AG09309 (cell line): ENCODE results near the gene RAPGEF6.

Experiments used
- DNase-seq: peaks from one replicate; pipeline ENCODE4 v3.0.0-alpha.2; 2010; ENCODE audit warnings: low read depth
- H3K4me3 ChIP-seq: 2 replicates; pipeline ENCODE4 v1.5.1; 2011; ENCODE audit warnings: mild to moderate bottlenecking, low read depth, low read length, moderate library complexity; ENCODE audit not compliant: control insufficient read depth
- TF ChIP-seq, protein P1 (sequence below): IDR thresholded peaks from 2 replicates; pipeline ENCODE4 v1.5.1; 2011; ENCODE audit warnings: mild to moderate bottlenecking, low read depth, low read length, inconsistent platforms; ENCODE audit not compliant: insufficient read depth, control insufficient read depth; ENCODE audit errors: missing control alignments

The RAPGEF6 gene

GRCh38 chr5:131541762-131542161, 93.3 kb downstream of the RAPGEF6 start:
- no peak for DNase-seq
- TF ChIP-seq, protein P1, sequence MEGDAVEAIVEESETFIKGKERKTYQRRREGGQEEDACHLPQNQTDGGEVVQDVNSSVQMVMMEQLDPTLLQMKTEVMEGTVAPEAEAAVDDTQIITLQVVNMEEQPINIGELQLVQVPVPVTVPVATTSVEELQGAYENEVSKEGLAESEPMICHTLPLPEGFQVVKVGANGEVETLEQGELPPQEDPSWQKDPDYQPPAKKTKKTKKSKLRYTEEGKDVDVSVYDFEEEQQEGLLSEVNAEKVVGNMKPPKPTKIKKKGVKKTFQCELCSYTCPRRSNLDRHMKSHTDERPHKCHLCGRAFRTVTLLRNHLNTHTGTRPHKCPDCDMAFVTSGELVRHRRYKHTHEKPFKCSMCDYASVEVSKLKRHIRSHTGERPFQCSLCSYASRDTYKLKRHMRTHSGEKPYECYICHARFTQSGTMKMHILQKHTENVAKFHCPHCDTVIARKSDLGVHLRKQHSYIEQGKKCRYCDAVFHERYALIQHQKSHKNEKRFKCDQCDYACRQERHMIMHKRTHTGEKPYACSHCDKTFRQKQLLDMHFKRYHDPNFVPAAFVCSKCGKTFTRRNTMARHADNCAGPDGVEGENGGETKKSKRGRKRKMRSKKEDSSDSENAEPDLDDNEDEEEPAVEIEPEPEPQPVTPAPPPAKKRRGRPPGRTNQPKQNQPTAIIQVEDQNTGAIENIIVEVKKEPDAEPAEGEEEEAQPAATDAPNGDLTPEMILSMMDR: no peak
- H3K4me3 ChIP-seq: no peak overlapping the region

DNA sequence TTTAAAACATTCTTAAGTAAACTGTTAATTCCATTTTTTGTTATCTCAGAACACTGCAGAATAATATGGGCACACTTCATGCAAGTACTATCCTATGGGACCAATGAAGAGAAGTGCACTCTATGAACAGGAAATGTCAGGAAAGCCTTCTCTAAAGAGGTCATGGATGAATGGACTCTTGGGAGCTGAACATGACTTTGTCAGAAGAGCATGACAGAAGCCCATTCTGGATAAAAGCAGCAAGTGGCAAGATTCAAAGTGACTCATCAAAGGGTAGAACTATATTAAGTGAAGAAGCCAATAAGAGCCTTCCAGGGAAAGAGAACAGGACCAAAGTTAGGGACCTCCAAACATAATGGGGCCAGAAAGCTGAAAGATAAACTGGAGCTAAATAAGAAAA, 94.0 kb downstream of the RAPGEF6 start:
- TF ChIP-seq, protein P1: no peak
- no peak overlapping the region for H3K4me3 ChIP-seq
- DNase-seq: no peak

DNA sequence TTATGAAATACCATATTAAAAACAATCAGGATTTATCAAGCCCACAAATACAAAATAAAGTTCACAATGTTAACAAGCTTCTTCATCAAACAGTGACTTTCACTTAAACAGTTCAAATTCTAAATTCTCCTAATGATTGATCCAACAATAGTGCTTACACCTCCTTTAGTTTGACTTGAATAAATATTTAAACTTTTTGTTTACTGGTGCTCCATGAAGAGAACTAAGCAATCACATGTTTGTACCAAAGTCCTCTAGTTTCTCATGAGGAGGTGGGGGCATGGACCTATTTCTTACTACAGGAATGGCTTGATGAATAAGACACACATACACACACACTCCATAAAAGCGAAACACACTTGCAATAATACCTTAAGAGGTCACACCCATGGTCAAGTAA, 95.8 kb downstream of the RAPGEF6 start:
- no peak overlapping the region for H3K4me3 ChIP-seq
- no peak for DNase-seq
- TF ChIP-seq, protein P1: no peak

DNA sequence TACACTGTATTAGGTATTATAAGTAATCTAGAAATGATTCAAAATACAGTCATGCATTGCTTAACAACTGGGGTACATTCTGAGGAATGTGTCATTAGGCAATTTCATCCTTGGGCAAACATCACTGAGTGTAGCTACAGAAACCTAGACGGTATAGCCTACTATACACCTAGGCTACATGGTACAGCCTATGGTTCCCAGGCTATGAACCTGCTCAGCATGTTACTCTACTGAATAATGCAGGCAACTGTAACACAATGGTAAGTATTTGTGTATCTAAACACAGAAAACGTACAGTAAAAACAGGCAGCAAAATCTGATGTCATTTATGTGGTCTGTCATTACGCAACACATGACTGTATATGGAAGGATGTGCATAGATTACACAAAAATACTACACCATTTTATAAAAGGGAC, 96.8 kb downstream of the RAPGEF6 start:
- DNase-seq: no peak
- TF ChIP-seq, protein P1: no peak
- no peak overlapping the region for H3K4me3 ChIP-seq

DNA sequence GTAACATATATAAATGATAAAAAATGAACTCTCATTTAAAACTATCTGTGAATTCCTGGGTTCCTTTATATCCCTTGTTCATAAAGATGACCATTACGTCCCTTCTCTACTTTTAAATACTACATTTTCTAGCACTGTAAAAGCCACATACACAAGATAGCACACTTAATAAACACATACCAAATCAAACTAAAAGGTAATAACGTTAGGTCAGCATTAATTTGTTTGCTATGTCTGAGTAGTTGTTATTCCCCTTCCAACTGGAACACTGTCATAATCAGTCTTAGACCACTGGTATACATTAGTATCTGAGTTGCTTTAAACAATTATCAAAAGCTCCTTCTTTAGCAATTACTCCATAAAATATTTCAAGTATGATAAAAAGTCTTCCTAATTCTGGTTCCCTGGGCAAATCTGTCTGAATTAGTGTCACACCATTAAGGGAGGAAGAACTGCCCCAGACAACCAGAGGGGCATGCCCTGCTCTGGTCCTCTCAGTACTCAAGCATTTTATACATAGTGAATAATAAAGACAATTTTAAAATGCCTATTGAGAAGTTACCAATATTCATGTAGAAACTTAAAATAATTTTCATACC, 98.1 kb downstream of the RAPGEF6 start:
- TF ChIP-seq, protein P1: no peak
- no peak for DNase-seq
- no peak overlapping the region for H3K4me3 ChIP-seq

- TF ChIP-seq, protein P1: no peak
- no peak for DNase-seq
Measured at GRCh38 chr5:131536211-131536826, 98.7 kb downstream of the RAPGEF6 start.

More at GRCh38 chr5:131536211-131536826, 98.7 kb downstream of the RAPGEF6 start:
- H3K4me3 ChIP-seq: no peak overlapping the region
